BE2C (cell line): ENCODE measurements around the gene SLC19A2.
A peak's percentile ranks its signal among the peaks of the same experiment; 100 is the strongest.

ENCODE experiments used
- DNase-seq: peaks from one replicate; pipeline ENCODE4 v3.0.0-alpha.2; 2020
- H3K27me3 ChIP-seq: fragments of 250-450 bp; sonication (Bioruptor Pico); 2 replicates; pipeline ENCODE4 v1.5.1; 2020; ENCODE audit warnings: mild to moderate bottlenecking
- H3K36me3 ChIP-seq: fragments of 250-450 bp; sonication (Bioruptor Pico); 2 replicates; pipeline ENCODE4 v1.5.1; 2020; ENCODE audit warnings: mild to moderate bottlenecking
- H3K4me1 ChIP-seq: fragments of 250-450 bp; sonication (Bioruptor Pico); 2 replicates; pipeline ENCODE4 v1.5.1; 2020
- H3K4me3 ChIP-seq: 2 replicates; pipeline ENCODE4 v1.5.1; 2011; ENCODE audit warnings: low read depth, low read length
- H3K9me3 ChIP-seq: fragments of 250-450 bp; sonication (Bioruptor Pico); 2 replicates; pipeline ENCODE4 v1.5.1; 2020
- TF ChIP-seq, protein P1 (sequence below): IDR thresholded peaks from 2 replicates; pipeline ENCODE4 v1.5.1; 2012; ENCODE audit warnings: mild to moderate bottlenecking, low read depth, low read length

Gene SLC19A2

DNA sequence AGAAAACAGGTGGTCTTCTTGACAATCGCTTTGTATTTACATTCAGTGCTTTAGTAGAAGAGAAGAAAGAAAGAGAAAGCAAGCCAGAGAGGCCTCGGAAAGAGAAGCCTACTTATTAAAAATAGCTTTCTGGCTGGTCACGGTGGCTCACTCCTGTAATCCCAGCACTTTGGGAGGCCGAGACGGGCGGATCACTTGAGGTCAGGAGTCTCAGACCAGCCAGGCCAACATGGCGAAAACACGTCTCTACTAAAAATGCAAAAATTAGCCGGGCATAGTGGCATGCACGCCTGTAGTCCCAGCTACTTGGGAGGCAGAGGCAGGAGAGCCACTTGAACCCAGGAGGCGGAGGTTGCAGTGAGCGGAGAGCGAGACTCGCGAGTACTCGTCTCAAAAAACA lies 1.8 kb upstream of the SLC19A2 start:
- H3K4me1 ChIP-seq, result no peaks in the 10 kb centered on the region
- DNase-seq, result no peak

DNA sequence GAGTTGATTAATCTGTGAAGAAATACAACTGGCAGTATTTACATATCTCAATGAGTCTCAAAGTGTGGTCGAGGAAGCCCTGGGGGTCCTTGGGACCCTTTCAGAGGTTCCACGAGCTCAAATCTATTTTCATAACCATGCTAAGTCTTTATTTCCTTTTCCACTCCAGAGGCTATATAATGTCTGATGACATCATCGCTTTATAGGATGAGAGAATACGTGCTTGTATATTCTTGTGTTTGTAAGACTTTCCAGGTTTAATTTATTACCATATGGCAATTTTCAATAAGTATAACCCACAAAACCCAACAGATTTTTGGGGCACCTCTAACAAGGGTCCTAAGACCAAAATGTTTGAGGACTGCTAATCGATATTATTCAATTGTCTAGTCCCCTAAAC lies 1.4 kb upstream of the SLC19A2 start:
- Histone ChIP-seq H3K4me1 (no peaks in the 10 kb centered on the region), H3K27me3 (no peaks in the 10 kb centered on the region), H3K36me3 (no peaks in the 10 kb centered on the region), H3K4me3 (no peak overlapping the region), H3K9me3 (no peaks in the 10 kb centered on the region)
- TF ChIP-seq, protein P1, sequence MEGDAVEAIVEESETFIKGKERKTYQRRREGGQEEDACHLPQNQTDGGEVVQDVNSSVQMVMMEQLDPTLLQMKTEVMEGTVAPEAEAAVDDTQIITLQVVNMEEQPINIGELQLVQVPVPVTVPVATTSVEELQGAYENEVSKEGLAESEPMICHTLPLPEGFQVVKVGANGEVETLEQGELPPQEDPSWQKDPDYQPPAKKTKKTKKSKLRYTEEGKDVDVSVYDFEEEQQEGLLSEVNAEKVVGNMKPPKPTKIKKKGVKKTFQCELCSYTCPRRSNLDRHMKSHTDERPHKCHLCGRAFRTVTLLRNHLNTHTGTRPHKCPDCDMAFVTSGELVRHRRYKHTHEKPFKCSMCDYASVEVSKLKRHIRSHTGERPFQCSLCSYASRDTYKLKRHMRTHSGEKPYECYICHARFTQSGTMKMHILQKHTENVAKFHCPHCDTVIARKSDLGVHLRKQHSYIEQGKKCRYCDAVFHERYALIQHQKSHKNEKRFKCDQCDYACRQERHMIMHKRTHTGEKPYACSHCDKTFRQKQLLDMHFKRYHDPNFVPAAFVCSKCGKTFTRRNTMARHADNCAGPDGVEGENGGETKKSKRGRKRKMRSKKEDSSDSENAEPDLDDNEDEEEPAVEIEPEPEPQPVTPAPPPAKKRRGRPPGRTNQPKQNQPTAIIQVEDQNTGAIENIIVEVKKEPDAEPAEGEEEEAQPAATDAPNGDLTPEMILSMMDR, result no peak
- DNase-seq, result no peak

More for the DNA sequence above, 1.8 kb upstream of the SLC19A2 start:
- H3K27me3 ChIP-seq, result no peaks in the 10 kb centered on the region
- TF ChIP-seq, protein P1, result no peak
- H3K9me3 ChIP-seq, result no peaks in the 10 kb centered on the region
- no peaks in the 10 kb centered on the region for H3K36me3 ChIP-seq
- no peak overlapping the region for H3K4me3 ChIP-seq

- H3K9me3 ChIP-seq, result no peaks in the 10 kb centered on the region
- H3K27me3 ChIP-seq, result no peaks in the 10 kb centered on the region
- DNase-seq, result no peak
- TF ChIP-seq, protein P1, result no peak
- no peaks in the 10 kb centered on the region for H3K4me1 ChIP-seq
- H3K36me3 ChIP-seq, result no peaks in the 10 kb centered on the region
- H3K4me3 ChIP-seq, result peak overlapping the region; percentile 80
These were observed 722 bp upstream of the SLC19A2 start for GRCh38 chr1:169486281-169487051.

- peak overlapping the region; percentile 80 for H3K4me3 ChIP-seq
These were observed 887 bp downstream of the SLC19A2 start for GRCh38 chr1:169484683-169485430.

GRCh38 chr1:169484101-169484500 lies 1.6 kb downstream of the SLC19A2 start:
- Histone ChIP-seq H3K27me3 (no peaks in the 10 kb centered on the region), H3K4me3 (peak overlapping the region; percentile 80), H3K4me1 (no peaks in the 10 kb centered on the region), H3K36me3 (no peaks in the 10 kb centered on the region), H3K9me3 (no peaks in the 10 kb centered on the region)
- DNase-seq, result no peak
- TF ChIP-seq, protein P1, result no peak

More at GRCh38 chr1:169484683-169485430, 887 bp downstream of the SLC19A2 start:
- TF ChIP-seq, protein P1, result no peak
- Histone ChIP-seq H3K9me3 (no peaks in the 10 kb centered on the region), H3K27me3 (no peaks in the 10 kb centered on the region), H3K36me3 (no peaks in the 10 kb centered on the region), H3K4me1 (no peaks in the 10 kb centered on the region)
- peak; percentile 32 for DNase-seq
